Endothelial cell of umbilical vein (primary cell): ENCODE data around the gene MAML3.

Experiments
- EZH2 ChIP-seq: IDR thresholded peaks from 2 replicates; pipeline ENCODE4 v1.6.1; 2012; ENCODE audit warnings: borderline replicate concordance, low read depth, mild to moderate bottlenecking, moderate library complexity, low read length, inconsistent platforms; ENCODE audit not compliant: severe bottlenecking
- POLR2A ChIP-seq: IDR thresholded peaks from 2 replicates; pipeline ENCODE4 v1.6.1; 2012; ENCODE audit warnings: low read depth, mild to moderate bottlenecking, control low read depth, low read length
- TF ChIP-seq, protein P1 (sequence below), 2 donors: IDR thresholded peaks; 1 replicate in 1 of 2; 2 replicates in 1 of 2; pipeline ENCODE4 v1.5.1; 2011; ENCODE audit warnings: low read length in 2 of 2, mild to moderate bottlenecking in 2 of 2, moderate library complexity in 2 of 2, control low read depth in 1 of 2, inconsistent platforms in 1 of 2, low read depth in 1 of 2; ENCODE audit not compliant: insufficient read depth in 1 of 2; ENCODE audit errors: extremely low read depth in 1 of 2

DNA sequence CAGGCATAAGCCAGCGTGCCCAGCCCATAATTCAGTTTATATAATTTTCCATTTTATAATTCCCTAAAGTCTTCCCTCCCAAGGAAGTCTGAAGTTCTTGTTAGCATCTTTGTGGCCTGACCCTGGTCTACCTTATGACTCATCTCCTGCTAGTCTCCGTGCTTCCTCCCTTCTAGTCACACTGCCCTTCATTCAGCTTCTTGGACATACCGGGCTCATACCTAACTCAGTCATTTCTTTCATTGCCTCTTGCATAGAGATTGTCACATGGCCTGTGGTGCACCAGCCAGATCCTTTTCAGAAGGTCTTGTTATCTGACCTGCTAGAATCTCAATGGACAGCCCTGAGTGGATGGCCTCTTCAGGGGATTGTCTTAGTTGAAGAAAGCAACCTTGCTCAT lies 22.8 kb upstream of the MAML3 start:
- TF ChIP-seq, protein P1, sequence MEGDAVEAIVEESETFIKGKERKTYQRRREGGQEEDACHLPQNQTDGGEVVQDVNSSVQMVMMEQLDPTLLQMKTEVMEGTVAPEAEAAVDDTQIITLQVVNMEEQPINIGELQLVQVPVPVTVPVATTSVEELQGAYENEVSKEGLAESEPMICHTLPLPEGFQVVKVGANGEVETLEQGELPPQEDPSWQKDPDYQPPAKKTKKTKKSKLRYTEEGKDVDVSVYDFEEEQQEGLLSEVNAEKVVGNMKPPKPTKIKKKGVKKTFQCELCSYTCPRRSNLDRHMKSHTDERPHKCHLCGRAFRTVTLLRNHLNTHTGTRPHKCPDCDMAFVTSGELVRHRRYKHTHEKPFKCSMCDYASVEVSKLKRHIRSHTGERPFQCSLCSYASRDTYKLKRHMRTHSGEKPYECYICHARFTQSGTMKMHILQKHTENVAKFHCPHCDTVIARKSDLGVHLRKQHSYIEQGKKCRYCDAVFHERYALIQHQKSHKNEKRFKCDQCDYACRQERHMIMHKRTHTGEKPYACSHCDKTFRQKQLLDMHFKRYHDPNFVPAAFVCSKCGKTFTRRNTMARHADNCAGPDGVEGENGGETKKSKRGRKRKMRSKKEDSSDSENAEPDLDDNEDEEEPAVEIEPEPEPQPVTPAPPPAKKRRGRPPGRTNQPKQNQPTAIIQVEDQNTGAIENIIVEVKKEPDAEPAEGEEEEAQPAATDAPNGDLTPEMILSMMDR (IDR thresholded peaks at IDR 0.05; ENCODE audit: extremely low read depth in 1 of 2, insufficient read depth in 1 of 2, low read depth in 1 of 2, low read length in 2 of 2): no peak
- TF ChIP-seq POLR2A: no peak
- no peak for TF ChIP-seq EZH2
